ENCODE data around the gene ST6GALNAC4.

- TF ChIP-seq CTCF (conservative IDR thresholded peaks at IDR 0.05; ENCODE audit: low read length) (no peak), EZH2phosphoT487 (IDR thresholded peaks at IDR 0.05; ENCODE audit: borderline replicate concordance, low read depth, low read length) (no peak)
Observed at GRCh38 chr9:127893392-127893791, 23.4 kb downstream of the ST6GALNAC4 start.

All from OCI-LY7 (cell line).